ENCODE data around the gene FAM228A.

- no peak for TF ChIP-seq REST (IDR thresholded peaks at IDR 0.05; ENCODE audit: low read depth)
- TF ChIP-seq TEAD4 (IDR thresholded peaks at IDR 0.05), result no peak
- no peak for TF ChIP-seq RAD21 (IDR thresholded peaks at IDR 0.05; ENCODE audit: low read depth)
- TF ChIP-seq EGR1 (IDR thresholded peaks at IDR 0.05), result no peak
Observed at GRCh38 chr2:24191848-24192247, 17.0 kb downstream of the FAM228A start.

All from Ishikawa (cell line).